HT-29 (cell line): Measurements from ENCODE around the gene PCSK1N. TPM values are rescaled to one million over a fixed set of nuclear protein-coding genes. Genes with fewer than 3 reads are reported as not detected.
"Not testable (repeated sequence)": the region's sequence is repeated elsewhere in the genome, so short reads cannot be mapped to it uniquely, and the experiment has no call there.

Experiments used
- DNase-seq: peaks from one replicate; pipeline ENCODE4 v3.0.0-alpha.2; 2015; ENCODE audit warnings: low spot score
- total RNA-seq: library from RNA; depleted of rRNA; stranded (reverse); fragments of >200 nt; shearing (Covaris generic); gene quantifications from 2 replicates; pipeline ENCODE4 v1.2.3, GENCODE V29; 2014

Gene PCSK1N
- total RNA-seq, 1 experiment from 2014 or later, result not detected

- DNase-seq, result no peak
Observed at GRCh38 chrX:48823053-48823452, 12.4 kb downstream of the PCSK1N start.

- DNase-seq, result not testable (repeated sequence)
Observed at GRCh38 chrX:48819394-48819793, 16.0 kb downstream of the PCSK1N start.

- no peak for DNase-seq
Observed at GRCh38 chrX:48818866-48819265, 16.5 kb downstream of the PCSK1N start.

- no peak for DNase-seq
Observed at GRCh38 chrX:48818098-48818497, 17.3 kb downstream of the PCSK1N start.

GRCh38 chrX:48816014-48816810 lies 19.2 kb downstream of the PCSK1N start:
- DNase-seq, result no peak

- DNase-seq, result no peak
Observed at GRCh38 chrX:48815266-48815665, 20.1 kb downstream of the PCSK1N start.

GRCh38 chrX:48814722-48815121 lies 20.7 kb downstream of the PCSK1N start:
- DNase-seq, result no peak

GRCh38 chrX:48813644-48814043 lies 21.8 kb downstream of the PCSK1N start:
- no peak for DNase-seq

GRCh38 chrX:48806081-48806480 lies 29.3 kb downstream of the PCSK1N start:
- no peak for DNase-seq

GRCh38 chrX:48802905-48803200 lies 32.6 kb downstream of the PCSK1N start:
- no peak for DNase-seq

- peak; percentile 88 for DNase-seq
Observed at GRCh38 chrX:48802089-48802904, 33.1 kb downstream of the PCSK1N start.

GRCh38 chrX:48801280-48802088 lies 33.9 kb downstream of the PCSK1N start, which contains the start of gene HDAC6:
TSS of gene HDAC6 (plus strand) at chrX:48802067. CDS start at chrX:48802693, 626 bp downstream.
- peak; percentile 98 for DNase-seq

GRCh38 chrX:48800574-48801279 lies 34.7 kb downstream of the PCSK1N start:
- DNase-seq, result no peak

GRCh38 chrX:48798318-48798717 lies 37.1 kb downstream of the PCSK1N start:
- DNase-seq, result no peak

- DNase-seq, result peak; percentile 55
Observed at GRCh38 chrX:48794911-48795515, 40.4 kb downstream of the PCSK1N start.

GRCh38 chrX:48794340-48794910 lies 41.0 kb downstream of the PCSK1N start:
- no peak for DNase-seq

GRCh38 chrX:48793935-48794334 lies 41.5 kb downstream of the PCSK1N start:
- no peak for DNase-seq

GRCh38 chrX:48792219-48792618 lies 43.2 kb downstream of the PCSK1N start:
- DNase-seq, result no peak

- no peak for DNase-seq
Observed at GRCh38 chrX:48791063-48791820, 44.2 kb downstream of the PCSK1N start.

GRCh38 chrX:48790477-48790876 lies 44.9 kb downstream of the PCSK1N start:
- DNase-seq, result no peak
